ENCODE results near the gene OR10D3.

DNA sequence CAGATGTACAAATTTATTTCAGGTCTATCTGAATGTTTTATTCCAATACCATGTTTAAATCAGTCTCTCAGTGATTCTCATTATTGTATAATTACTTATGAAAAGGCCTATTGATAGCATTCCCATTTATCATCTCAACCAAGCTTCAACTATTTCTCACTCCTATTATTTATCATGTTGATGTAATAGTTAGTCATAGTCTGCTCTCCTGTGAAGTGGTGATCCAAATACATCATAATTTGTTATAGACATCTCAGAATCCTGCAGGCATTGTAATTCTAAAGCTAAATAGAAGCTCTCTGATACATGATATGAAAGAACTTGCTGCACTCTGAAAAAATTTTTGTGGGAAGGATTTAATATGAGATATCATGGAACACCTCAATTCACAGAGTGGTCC lies 36.0 kb downstream of the OR10D3 start:
- TF ChIP-seq, protein P1, sequence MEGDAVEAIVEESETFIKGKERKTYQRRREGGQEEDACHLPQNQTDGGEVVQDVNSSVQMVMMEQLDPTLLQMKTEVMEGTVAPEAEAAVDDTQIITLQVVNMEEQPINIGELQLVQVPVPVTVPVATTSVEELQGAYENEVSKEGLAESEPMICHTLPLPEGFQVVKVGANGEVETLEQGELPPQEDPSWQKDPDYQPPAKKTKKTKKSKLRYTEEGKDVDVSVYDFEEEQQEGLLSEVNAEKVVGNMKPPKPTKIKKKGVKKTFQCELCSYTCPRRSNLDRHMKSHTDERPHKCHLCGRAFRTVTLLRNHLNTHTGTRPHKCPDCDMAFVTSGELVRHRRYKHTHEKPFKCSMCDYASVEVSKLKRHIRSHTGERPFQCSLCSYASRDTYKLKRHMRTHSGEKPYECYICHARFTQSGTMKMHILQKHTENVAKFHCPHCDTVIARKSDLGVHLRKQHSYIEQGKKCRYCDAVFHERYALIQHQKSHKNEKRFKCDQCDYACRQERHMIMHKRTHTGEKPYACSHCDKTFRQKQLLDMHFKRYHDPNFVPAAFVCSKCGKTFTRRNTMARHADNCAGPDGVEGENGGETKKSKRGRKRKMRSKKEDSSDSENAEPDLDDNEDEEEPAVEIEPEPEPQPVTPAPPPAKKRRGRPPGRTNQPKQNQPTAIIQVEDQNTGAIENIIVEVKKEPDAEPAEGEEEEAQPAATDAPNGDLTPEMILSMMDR (IDR thresholded peaks at IDR 0.05): no peak
- TF ChIP-seq POLR2A (IDR thresholded peaks at IDR 0.05): no peak
